Ectodermal cell (in vitro differentiated cells): ENCODE results near the gene TP53AIP1.

Experiments used
- H3K27ac ChIP-seq: 2 replicates; pipeline ENCODE4 v1.7.0; 2013; ENCODE audit warnings: mild to moderate bottlenecking, low read depth, low read length; ENCODE audit not compliant: insufficient read depth, poor library complexity, severe bottlenecking
- H3K27me3 ChIP-seq: 2 replicates; pipeline ENCODE4 v1.7.0; 2013; ENCODE audit warnings: mild to moderate bottlenecking, low read length; ENCODE audit not compliant: insufficient read depth, control insufficient read depth, poor library complexity, severe bottlenecking
- H3K36me3 ChIP-seq: one replicate; pipeline ENCODE4 v1.7.0; 2013; ENCODE audit warnings: low read length; ENCODE audit not compliant: control insufficient read depth, insufficient read depth
- H3K4me1 ChIP-seq: one replicate; pipeline ENCODE4 v1.7.0; 2013; ENCODE audit warnings: low read length; ENCODE audit not compliant: control insufficient read depth, insufficient read depth
- H3K4me3 ChIP-seq: 2 replicates; pipeline ENCODE4 v1.7.0; 2013; ENCODE audit warnings: low read depth, low read length, control low read depth; ENCODE audit not compliant: insufficient read depth
- H3K9me3 ChIP-seq: 2 replicates; pipeline ENCODE4 v1.7.0; 2013; ENCODE audit warnings: mild to moderate bottlenecking, low read length, moderate library complexity; ENCODE audit not compliant: control insufficient read depth
- WGBS, 2 experiments: methylation state at CpG; one replicate each; pipeline ENCODE4 v1.1.7; 2013; ENCODE audit warnings: missing lambda C conversion rate in 2 of 2; 5-methylcytosine and 5-hydroxymethylcytosine counted together

Gene TP53AIP1

DNA sequence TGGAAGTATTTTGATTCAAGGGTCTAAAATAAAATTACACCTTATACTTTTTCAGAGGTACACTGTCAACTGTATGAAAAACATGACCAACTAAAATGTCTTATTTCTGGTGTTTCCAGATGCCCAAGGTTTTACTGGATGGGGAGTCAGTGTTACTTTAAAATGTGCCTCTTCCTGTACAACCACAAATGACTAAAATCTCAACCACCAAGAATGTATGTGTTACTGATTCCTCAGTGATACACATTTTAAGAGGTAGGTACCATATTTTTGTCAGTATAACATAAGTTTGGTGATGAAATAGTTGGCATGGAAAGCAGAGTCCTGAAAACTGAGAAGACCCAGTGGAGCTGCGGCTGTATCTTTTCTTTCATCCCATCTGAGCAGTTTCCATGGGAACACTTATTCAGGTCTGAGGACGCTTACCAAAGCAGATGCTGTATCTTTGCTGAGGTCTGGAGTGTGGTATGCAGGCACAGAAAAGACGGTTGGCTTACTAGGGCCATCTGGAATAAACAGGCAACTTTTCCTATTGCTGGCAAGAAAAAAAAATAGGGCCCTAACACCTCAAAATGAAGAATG is 21.2 kb upstream of the TP53AIP1 start:
- no peak overlapping the region for H3K27ac ChIP-seq
- no peak overlapping the region for H3K4me3 ChIP-seq
- WGBS, 2 experiments, result 72 to 77% methylated on average over 3 of the region's 3 CpGs
- no peaks in the 10 kb centered on the region for H3K36me3 ChIP-seq
- H3K4me1 ChIP-seq, result peaks cover 5% of the 10 kb centered on the region
- H3K9me3 ChIP-seq, result no peaks in the 10 kb centered on the region
- H3K27me3 ChIP-seq, result no peaks in the 10 kb centered on the region

DNA sequence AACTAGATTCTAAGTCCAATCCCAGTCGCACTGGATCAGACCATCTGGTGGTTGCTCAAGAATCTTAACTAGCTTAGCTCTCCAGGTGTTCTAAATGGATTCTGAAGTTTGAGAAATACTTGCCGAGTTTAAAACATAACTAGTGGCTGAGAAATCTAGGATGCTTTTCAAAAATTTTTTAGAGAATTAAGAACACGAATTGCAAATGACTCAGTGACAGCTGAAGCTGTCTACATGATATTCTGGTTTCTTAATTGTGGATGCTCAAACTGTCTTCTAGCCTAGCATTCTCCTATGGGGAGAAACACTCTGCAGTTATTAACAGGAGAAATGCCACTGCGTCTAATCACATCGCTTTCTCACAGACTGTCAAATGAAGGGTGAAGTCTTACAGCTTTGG is 20.2 kb upstream of the TP53AIP1 start:
- H3K27ac ChIP-seq, result no peak overlapping the region
- WGBS, 2 experiments, result 94 to 97% methylated on average over 5 of the region's 5 CpGs

DNA sequence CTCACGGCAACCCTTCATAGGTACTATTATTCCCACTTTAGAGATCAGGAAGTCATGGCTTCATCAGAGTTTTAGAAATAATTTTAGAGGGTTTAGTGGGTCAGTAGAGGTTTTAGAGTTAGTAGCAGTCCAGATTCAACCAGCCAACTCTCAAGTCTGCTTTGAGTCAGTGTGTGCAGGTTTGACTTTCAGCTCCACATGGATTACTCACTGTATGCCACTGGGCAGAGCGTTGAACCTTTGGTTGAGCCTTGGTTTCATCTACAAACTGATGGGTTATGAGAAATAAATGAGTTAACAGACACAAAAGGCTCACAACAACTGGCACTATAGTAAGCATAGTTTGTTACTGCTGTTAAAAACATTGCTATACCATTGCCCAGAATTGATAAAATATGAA is 19.0 kb upstream of the TP53AIP1 start:
- Histone ChIP-seq H3K27me3 (no peaks in the 10 kb centered on the region), H3K9me3 (no peaks in the 10 kb centered on the region), H3K36me3 (no peaks in the 10 kb centered on the region), H3K4me1 (peaks cover 5% of the 10 kb centered on the region), H3K27ac (no peak overlapping the region), H3K4me3 (no peak overlapping the region)
- WGBS, 2 experiments, result 90 to 95% methylated on average over 2 of the region's 2 CpGs

More for the DNA sequence above, 20.2 kb upstream of the TP53AIP1 start:
- Histone ChIP-seq H3K4me3 (no peak overlapping the region), H3K4me1 (peaks cover 5% of the 10 kb centered on the region), H3K36me3 (no peaks in the 10 kb centered on the region), H3K9me3 (no peaks in the 10 kb centered on the region), H3K27me3 (no peaks in the 10 kb centered on the region)

DNA sequence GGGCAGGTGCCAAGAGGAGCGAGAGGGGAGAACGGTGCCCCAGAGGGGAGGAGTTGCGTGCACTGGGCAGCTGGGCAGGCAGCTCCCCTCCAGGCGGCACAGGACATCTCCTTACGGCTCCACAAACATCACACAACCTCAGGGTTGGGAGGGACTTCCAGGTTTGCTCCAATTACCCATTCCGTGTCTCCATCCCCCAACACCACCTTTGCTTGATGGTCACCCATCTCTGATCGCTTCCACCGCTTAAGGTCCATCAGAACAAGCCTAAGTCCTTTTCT is 14.5 kb upstream of the TP53AIP1 start:
- Histone ChIP-seq H3K4me3 (no peak overlapping the region), H3K27ac (no peak overlapping the region), H3K9me3 (no peaks in the 10 kb centered on the region), H3K36me3 (no peaks in the 10 kb centered on the region), H3K4me1 (no peaks in the 10 kb centered on the region), H3K27me3 (no peaks in the 10 kb centered on the region)
- 89 to 93% methylated on average over 8 of the region's 8 CpGs for whole genome bisulfite sequencing, 2 experiments

DNA sequence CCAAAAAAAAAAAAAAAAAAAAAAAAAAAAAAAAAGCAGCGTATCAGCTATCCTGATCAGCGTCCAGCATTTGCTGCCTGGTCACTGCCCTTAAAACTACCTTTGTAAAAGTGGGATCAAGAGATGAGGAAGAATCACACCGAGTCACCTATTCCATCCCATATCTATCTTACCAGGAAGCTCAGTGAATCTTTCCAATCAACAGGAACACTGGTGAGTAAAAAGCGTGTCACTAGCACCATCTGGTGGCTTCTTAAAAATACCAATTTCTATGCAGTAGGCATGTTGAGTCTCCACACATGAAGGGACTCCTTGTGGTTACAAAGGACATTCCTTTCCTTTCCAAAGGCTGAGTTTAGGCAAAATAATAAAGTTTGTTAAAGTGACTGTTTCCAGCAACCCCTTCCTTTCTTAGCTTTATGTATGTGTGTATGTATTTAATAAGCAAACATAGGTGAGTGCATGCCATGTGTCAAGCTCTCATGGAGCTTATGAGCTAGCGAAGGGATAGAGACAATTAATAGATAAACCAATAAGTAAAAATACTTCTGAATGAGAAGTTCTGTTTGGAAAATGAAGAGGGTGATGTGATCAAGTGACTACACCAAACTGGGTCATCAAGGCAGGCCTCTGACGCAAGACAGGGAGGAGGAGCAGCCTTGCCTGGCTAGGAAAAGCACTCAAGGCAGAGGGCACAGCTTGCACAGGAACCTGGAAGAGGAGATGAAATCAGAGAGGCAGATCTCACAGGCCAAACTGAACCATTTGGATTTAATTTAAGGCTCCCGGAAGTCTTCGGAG is 13.9 kb upstream of the TP53AIP1 start:
- 60 to 66% methylated on average over 8 of the region's 8 CpGs for WGBS, 2 experiments
- no peaks in the 10 kb centered on the region for H3K4me1 ChIP-seq
- no peaks in the 10 kb centered on the region for H3K27me3 ChIP-seq
- H3K36me3 ChIP-seq, result no peaks in the 10 kb centered on the region
- H3K27ac ChIP-seq, result no peak overlapping the region
- no peaks in the 10 kb centered on the region for H3K9me3 ChIP-seq
- no peak overlapping the region for H3K4me3 ChIP-seq

DNA sequence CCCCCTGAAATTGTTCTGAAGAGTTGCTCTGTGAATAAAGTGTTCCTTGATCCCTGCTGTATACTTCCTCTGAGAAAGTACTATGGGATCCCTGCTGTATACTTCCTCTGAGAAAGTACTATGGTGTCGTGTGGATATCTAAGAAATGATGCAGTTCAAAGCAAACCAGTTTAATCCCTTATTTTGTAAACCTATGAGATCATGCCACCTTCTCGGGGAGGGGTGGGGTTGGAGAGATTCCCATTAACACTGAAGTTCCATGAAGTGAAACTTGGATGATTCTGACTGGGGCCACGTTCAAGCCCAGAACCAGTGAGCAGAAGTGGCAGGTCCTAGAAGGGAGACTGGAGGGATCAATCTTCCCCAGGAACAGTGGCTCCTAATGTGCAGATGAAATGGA is 13.0 kb upstream of the TP53AIP1 start:
- H3K4me1 ChIP-seq, result no peaks in the 10 kb centered on the region
- H3K9me3 ChIP-seq, result no peaks in the 10 kb centered on the region
- no peak overlapping the region for H3K4me3 ChIP-seq
- H3K36me3 ChIP-seq, result no peaks in the 10 kb centered on the region
- H3K27ac ChIP-seq, result no peak overlapping the region
- no peaks in the 10 kb centered on the region for H3K27me3 ChIP-seq
- WGBS, 2 experiments, result 76 to 77% methylated on average over 2 to 3 of the region's 3 CpGs

DNA sequence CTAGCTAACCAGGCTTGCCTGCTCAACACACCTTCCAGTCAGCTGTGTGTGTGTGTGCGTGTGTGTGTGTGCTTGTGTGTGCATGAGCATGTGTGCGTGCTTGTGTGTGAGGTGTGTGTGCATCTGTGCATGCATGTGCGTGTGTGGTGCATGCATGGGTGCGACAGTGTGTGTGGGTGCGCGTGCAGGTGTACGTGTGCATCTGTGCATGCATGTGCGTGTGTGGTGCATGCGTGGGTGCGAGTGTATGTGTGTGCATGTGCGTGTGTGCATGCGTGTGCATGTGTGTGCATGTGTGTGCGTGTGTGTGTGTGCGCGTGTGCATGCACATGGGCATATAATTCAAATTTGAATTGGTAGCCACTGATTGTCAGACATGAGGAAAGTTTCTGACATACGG is 10.5 kb upstream of the TP53AIP1 start:
- no peaks in the 10 kb centered on the region for H3K4me1 ChIP-seq
- 84 to 91% methylated on average over 16 of the region's 16 CpGs for WGBS, 2 experiments
- H3K9me3 ChIP-seq, result no peaks in the 10 kb centered on the region
- H3K27me3 ChIP-seq, result no peaks in the 10 kb centered on the region
- no peaks in the 10 kb centered on the region for H3K36me3 ChIP-seq
- H3K27ac ChIP-seq, result no peak overlapping the region
- no peak overlapping the region for H3K4me3 ChIP-seq

DNA sequence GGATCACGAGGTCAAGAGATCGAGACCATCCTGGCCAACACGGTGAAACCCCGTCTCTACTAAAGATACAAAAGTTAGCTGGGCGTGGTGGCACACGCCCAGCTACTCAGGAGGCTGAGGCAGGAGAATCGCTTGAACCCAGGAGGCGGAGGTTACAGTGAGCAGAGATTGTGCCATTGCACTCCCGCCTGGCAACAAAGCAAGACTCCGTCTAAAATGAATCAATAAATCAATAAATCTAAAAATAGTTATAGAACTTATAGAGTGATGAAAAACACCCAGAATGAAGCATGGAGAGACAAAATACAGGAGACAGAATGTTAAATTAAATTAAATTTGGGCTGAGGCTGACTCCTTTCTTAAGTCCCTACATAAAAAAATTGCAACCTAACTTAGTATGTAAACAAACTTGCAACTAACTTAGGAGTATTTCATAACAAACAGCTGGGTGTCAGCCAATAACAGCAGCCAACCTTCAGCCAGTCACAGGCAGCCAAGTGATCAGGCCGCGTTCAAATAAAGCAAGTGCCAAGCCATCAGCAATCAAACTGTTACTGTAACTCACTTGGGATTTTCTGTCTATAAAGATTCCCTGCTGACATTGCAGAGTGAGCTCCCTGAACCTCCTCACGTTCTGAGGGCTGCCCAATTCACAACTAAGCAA is 7.3 kb upstream of the TP53AIP1 start:
- WGBS, 2 experiments, result 85% methylated on average over 11 to 13 of the region's 13 CpGs
- H3K4me3 ChIP-seq, result no peak overlapping the region
- H3K9me3 ChIP-seq, result no peaks in the 10 kb centered on the region
- no peak overlapping the region for H3K27ac ChIP-seq
- no peaks in the 10 kb centered on the region for H3K36me3 ChIP-seq
- no peaks in the 10 kb centered on the region for H3K4me1 ChIP-seq
- no peaks in the 10 kb centered on the region for H3K27me3 ChIP-seq

DNA sequence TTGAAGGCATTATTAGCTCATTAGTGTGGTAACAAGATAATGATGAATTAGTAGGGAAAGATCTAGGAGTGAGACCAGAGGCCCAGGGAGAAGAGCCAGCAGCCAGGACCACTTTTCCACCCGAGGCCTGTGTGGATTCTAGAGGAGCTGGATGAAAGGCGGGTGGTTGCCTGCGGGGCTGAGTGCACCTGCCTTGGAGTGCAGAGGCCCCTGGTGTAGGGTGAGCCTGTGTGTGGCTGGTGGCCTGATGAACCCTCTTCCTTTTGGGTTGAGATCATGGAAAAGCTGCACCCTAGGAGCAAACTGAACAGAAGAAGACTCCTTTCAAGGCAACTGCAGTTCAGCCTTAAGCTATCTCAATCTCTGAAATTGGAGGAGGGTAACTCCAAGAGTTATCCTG is 5.9 kb upstream of the TP53AIP1 start:
- H3K27ac ChIP-seq, result no peak overlapping the region
- no peaks in the 10 kb centered on the region for H3K4me1 ChIP-seq
- WGBS, 2 experiments, result 44 to 47% methylated on average over 3 of the region's 3 CpGs
- no peaks in the 10 kb centered on the region for H3K36me3 ChIP-seq
- no peak overlapping the region for H3K4me3 ChIP-seq
- no peaks in the 10 kb centered on the region for H3K27me3 ChIP-seq
- no peaks in the 10 kb centered on the region for H3K9me3 ChIP-seq

DNA sequence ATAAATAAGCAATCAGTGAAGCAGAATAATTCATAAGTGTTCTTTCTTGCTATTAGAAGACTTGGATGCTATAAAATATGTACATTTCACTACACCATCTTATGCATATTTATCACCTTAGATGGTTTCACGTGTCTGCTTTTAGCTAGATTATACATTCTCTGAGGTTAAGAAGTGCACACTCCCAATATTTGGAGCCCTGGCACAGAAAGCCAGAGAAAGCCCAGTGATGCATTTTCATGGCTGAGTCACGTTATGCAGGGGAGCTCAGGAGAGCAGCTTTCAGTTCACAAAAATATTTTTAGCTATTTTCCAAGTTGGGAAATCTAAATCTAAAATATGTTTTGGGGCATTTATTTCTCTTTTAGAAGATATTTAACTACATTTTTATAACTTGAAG is 5.1 kb upstream of the TP53AIP1 start:
- no peaks in the 10 kb centered on the region for H3K9me3 ChIP-seq
- WGBS, 2 experiments, result 89 to 96% methylated on average over 2 of the region's 2 CpGs

More for the DNA sequence above, 5.1 kb upstream of the TP53AIP1 start:
- Histone ChIP-seq H3K4me1 (no peaks in the 10 kb centered on the region), H3K4me3 (no peak overlapping the region), H3K27me3 (no peaks in the 10 kb centered on the region), H3K27ac (no peak overlapping the region), H3K36me3 (no peaks in the 10 kb centered on the region)
